H1 (cell line): Measurements from ENCODE around the gene RGS8. TPM values are rescaled to one million over a fixed set of nuclear protein-coding genes. Genes with fewer than 3 reads are reported as not detected.

Experiments
- ASH2L ChIP-seq: fragments of 200-600, 300-600 bp; sonication (generic); IDR thresholded peaks from one replicate; pipeline ENCODE4 v1.7.1; 2017; ENCODE audit warnings: low read length
- CEBPB ChIP-seq: IDR thresholded peaks from 2 replicates; pipeline ENCODE4 v1.6.1; 2012; ENCODE audit warnings: low read depth, low read length
- CREB1 ChIP-seq: IDR thresholded peaks from 2 replicates; pipeline ENCODE4 v1.6.1; 2012; ENCODE audit warnings: inconsistent platforms
- PHF8 ChIP-seq: fragments of 200-600 bp; sonication (generic); conservative IDR thresholded peaks from 2 replicates; pipeline ENCODE4 v1.7.1; 2012; ENCODE audit warnings: low read depth, mild to moderate bottlenecking, inconsistent platforms, low read length, moderate library complexity
- RNF2 ChIP-seq: fragments of 200-900, 300-1000 bp; sonication (generic); IDR thresholded peaks from 2 replicates; pipeline ENCODE4 v1.7.1; 2016; ENCODE audit warnings: borderline replicate concordance, low read depth, mild to moderate bottlenecking, antibody characterized with exemption, low read length; ENCODE audit not compliant: poor library complexity, severe bottlenecking; ENCODE audit errors: missing control alignments
- SIN3A ChIP-seq, 2 experiments: IDR thresholded peaks in 1 of 2; conservative IDR thresholded peaks in 1 of 2; 2 replicates each; pipeline ENCODE4 v1.6.1; 2011 to 2012; ENCODE audit warnings: low read length in 2 of 2, improper control_type of control experiment in 1 of 2, low read depth in 1 of 2, mild to moderate bottlenecking in 1 of 2
- polyA plus RNA-seq, 7 experiments: library from polyadenylated mRNA; depleted of rRNA in 3 of 7; stranded (reverse) in 5 of 7; unstranded in 2 of 7; fragments of >200 nt in 5 of 7; fragments of 200-250 nt in 2 of 7; gene quantifications; 1 replicate in 5 of 7; 2 replicates in 1 of 7; 4 replicates in 1 of 7; pipeline versions ENCODE4 v1.2.1 to v1.2.3, GENCODE V29; 2011 to 2013; ENCODE audit warnings: missing spikeins in 2 of 7, mixed read lengths in 2 of 7
- total RNA-seq: library from RNA; stranded (reverse); fragmentation: NEBNext Ultra II Directional; extraction: Animal tissue kit (Norgen Biotek cat#: 25700); gene quantifications from 2 replicates; pipeline ENCODE4 v1.2.1, GENCODE V29; 2021

The RGS8 gene
- total and polyA plus RNA-seq, 2 of the 8 experiments (the other 6 are each of a cell fraction or from before 2014, with no cell fraction given), result 0.13 to 0.23 TPM

- no peak for TF ChIP-seq RNF2
- no peak for TF ChIP-seq ASH2L
- no peak for TF ChIP-seq PHF8
- no peak for TF ChIP-seq CEBPB
- TF ChIP-seq CREB1, result no peak
- TF ChIP-seq SIN3A (conservative IDR thresholded peaks at IDR 0.05 in 1 of 2, IDR thresholded peaks at IDR 0.05 in 1 of 2; ENCODE audit: low read depth in 1 of 2, low read length in 2 of 2), result no peak
- TF ChIP-seq, all 59 proteins: peak for 0
Observed at GRCh38 chr1:182644886-182645285, 39.5 kb downstream of the RGS8 start (continued).
